AG10803 (cell line): ENCODE measurements around the gene SAYSD1.
"Not testable (repeated sequence)": the region's sequence is repeated elsewhere in the genome, so short reads cannot be mapped to it uniquely, and the experiment has no call there.

ENCODE experiments used
- DNase-seq: peaks from one replicate; pipeline ENCODE4 v3.0.0; 2010; ENCODE audit warnings: low read depth
- H3K4me3 ChIP-seq: 2 replicates; pipeline ENCODE4 v1.5.1; 2011; ENCODE audit warnings: mild to moderate bottlenecking, low read length, control low read depth
- CTCF ChIP-seq: conservative IDR thresholded peaks from 2 replicates; pipeline ENCODE4 v1.5.1; 2011; ENCODE audit warnings: mild to moderate bottlenecking, low read length, control low read depth, inconsistent platforms

Gene SAYSD1

GRCh38 chr6:39151211-39151610, 36.2 kb upstream of the SAYSD1 start:
- DNase-seq = no peak
- no peak overlapping the region for H3K4me3 ChIP-seq
- TF ChIP-seq CTCF = no peak

- H3K4me3 ChIP-seq = no peak overlapping the region
- no peak for TF ChIP-seq CTCF
- DNase-seq = no peak
Observed at GRCh38 chr6:39144481-39145173, 29.6 kb upstream of the SAYSD1 start.

- H3K4me3 ChIP-seq = no peak overlapping the region
- no peak for DNase-seq
- TF ChIP-seq CTCF = no peak
Observed at GRCh38 chr6:39143238-39143930, 28.4 kb upstream of the SAYSD1 start.

GRCh38 chr6:39140556-39141167, 25.7 kb upstream of the SAYSD1 start:
- H3K4me3 ChIP-seq = no peak overlapping the region
- no peak for DNase-seq
- TF ChIP-seq CTCF = no peak

- peak; percentile 9 for DNase-seq
- TF ChIP-seq CTCF = no peak
- H3K4me3 ChIP-seq = no peak overlapping the region
Observed at GRCh38 chr6:39137245-39137644, 22.3 kb upstream of the SAYSD1 start.

- H3K4me3 ChIP-seq, DNase-seq: not testable (repeated sequence)
Observed at GRCh38 chr6:39136207-39136606, 21.2 kb upstream of the SAYSD1 start.

GRCh38 chr6:39134761-39135160, 19.8 kb upstream of the SAYSD1 start:
- not testable (repeated sequence) for DNase-seq, H3K4me3 ChIP-seq

GRCh38 chr6:39130691-39131090, 15.7 kb upstream of the SAYSD1 start:
- no peak overlapping the region for H3K4me3 ChIP-seq
- no peak for DNase-seq
- TF ChIP-seq CTCF = no peak
